GM23338 (cell line): ENCODE measurements around the gene BFSP2. TPM values are rescaled to one million over a fixed set of nuclear protein-coding genes. Genes with fewer than 3 reads are reported as not detected.

Source experiments
- polyA plus RNA-seq: library from polyadenylated mRNA; unstranded; fragments of >200 nt; fragmentation: Nextera tagmentation; extraction: Ambion mirVana; gene quantifications from 2 replicates; pipeline ENCODE4 v1.2.1, GENCODE V29; 2016
- total RNA-seq: library from RNA; depleted of rRNA; stranded (reverse); fragments of >200 nt; shearing (Covaris generic); gene quantifications from 2 replicates; pipeline ENCODE4 v1.2.3, GENCODE V29; 2014; rRNA removed

BFSP2 gene
- total and polyA plus RNA-seq, 2 experiments from 2014 or later = not detected

Other genes with a start within 250 kb of the BFSP2 start
- 119 TPM in 2 replicates for gene CDV3, start 173.6 kb downstream of the BFSP2 start, total RNA-seq
- 36.6 and 44.1 TPM in 2 replicates for gene CDV3, start 173.6 kb downstream of the BFSP2 start, polyA plus RNA-seq